GM12878 (cell line): ENCODE measurements around the gene RAD51B. TPM values are rescaled to one million over a fixed set of nuclear protein-coding genes. Genes with fewer than 3 reads are reported as not detected.

Experiments
- BACH1 ChIP-seq: fragments of 450-650 bp; IDR thresholded peaks from 2 replicates; pipeline ENCODE4 v1.6.1; 2017; ENCODE audit warnings: mild to moderate bottlenecking, borderline replicate concordance
- CBX3 ChIP-seq: fragments of 200-600 bp; sonication (generic); IDR thresholded peaks from 2 replicates; pipeline ENCODE4 v1.6.1; 2016; ENCODE audit warnings: low read depth, borderline replicate concordance
- CBX5 ChIP-seq: sonication (generic); IDR thresholded peaks from 2 replicates; pipeline ENCODE4 v1.6.1; 2016; ENCODE audit warnings: low read depth, moderate library complexity, mild to moderate bottlenecking, inconsistent platforms
- CREB1 ChIP-seq: IDR thresholded peaks from 2 replicates; pipeline ENCODE4 v1.6.1; 2012; ENCODE audit warnings: low read depth, mild to moderate bottlenecking, inconsistent platforms
- CREM ChIP-seq: IDR thresholded peaks from 2 replicates; pipeline ENCODE4 v1.6.1; 2014; ENCODE audit warnings: antibody characterized with exemption, low read depth
- EGR1 ChIP-seq, 2 experiments: IDR thresholded peaks; 1 replicate in 1 of 2; 2 replicates in 1 of 2; pipeline ENCODE4 v1.6.1; 2011 to 2012; ENCODE audit warnings: low read depth in 2 of 2, low read length in 2 of 2, borderline replicate concordance in 1 of 2, mild to moderate bottlenecking in 1 of 2, moderate library complexity in 1 of 2
- FOXK2 ChIP-seq: fragments of 450-650 bp; IDR thresholded peaks from 2 replicates; pipeline ENCODE4 v1.6.1; 2017; ENCODE audit warnings: mild to moderate bottlenecking, moderate library complexity
- HDAC2 ChIP-seq: fragments of 200-600 bp; sonication (generic); IDR thresholded peaks from 2 replicates; pipeline ENCODE4 v1.6.1; 2017
- HDAC6 ChIP-seq: fragments of 200-600 bp; sonication (generic); IDR thresholded peaks from one replicate; pipeline ENCODE4 v1.8.0; 2017; ENCODE audit warnings: antibody characterized with exemption; ENCODE audit not compliant: unreplicated experiment
- MEF2B ChIP-seq: fragments of 450-650 bp; IDR thresholded peaks from 2 replicates; pipeline ENCODE4 v1.6.1; 2018; ENCODE audit warnings: mild to moderate bottlenecking, moderate library complexity; ENCODE audit not compliant: partially characterized antibody, poor library complexity, severe bottlenecking
- MTA3 ChIP-seq: IDR thresholded peaks from 2 replicates; pipeline ENCODE4 v1.6.1; 2012; ENCODE audit warnings: low read length, inconsistent platforms, borderline replicate concordance
- MYB ChIP-seq: fragments of 150-350 bp; IDR thresholded peaks from 2 replicates; pipeline ENCODE4 v1.6.1; 2014; ENCODE audit warnings: mild to moderate bottlenecking, low read depth, low read length, borderline replicate concordance
- MYC ChIP-seq: IDR thresholded peaks from 2 replicates; pipeline ENCODE4 v1.6.1; 2011; ENCODE audit warnings: mild to moderate bottlenecking, low read length, moderate library complexity, inconsistent platforms; ENCODE audit not compliant: insufficient read depth, insufficient replicate concordance, insufficient read length, severe bottlenecking
- NBN ChIP-seq: fragments of 450-650 bp; IDR thresholded peaks from 2 replicates; pipeline ENCODE4 v1.6.1; 2016
- NFXL1 ChIP-seq: fragments of 450-650 bp; IDR thresholded peaks from 2 replicates; pipeline ENCODE4 v1.6.1; 2017; ENCODE audit warnings: antibody characterized with exemption, mild to moderate bottlenecking, borderline replicate concordance
- NR2F1 ChIP-seq: fragments of 450-650 bp; conservative IDR thresholded peaks from 2 replicates; pipeline ENCODE4 v1.6.1; 2017; ENCODE audit warnings: mild to moderate bottlenecking
- POU2F2 ChIP-seq: IDR thresholded peaks from 3 replicates; pipeline ENCODE4 v1.6.1; 2011; ENCODE audit warnings: low read depth, mild to moderate bottlenecking, low read length, borderline replicate concordance
- RAD21 ChIP-seq: IDR thresholded peaks from 2 replicates; pipeline ENCODE4 v1.6.1; 2011; ENCODE audit warnings: mild to moderate bottlenecking, low read depth, low read length, moderate library complexity; ENCODE audit not compliant: insufficient read depth
- RBBP5 ChIP-seq: fragments of 200-600 bp; sonication (generic); conservative IDR thresholded peaks from 2 replicates; pipeline ENCODE4 v1.6.1; 2016
- RCOR1 ChIP-seq: conservative IDR thresholded peaks from 2 replicates; pipeline ENCODE4 v1.6.1; 2012; ENCODE audit warnings: low read depth, low read length, improper control_type of control experiment
- SMARCA5 ChIP-seq: fragments of 450-650 bp; IDR thresholded peaks from 2 replicates; pipeline ENCODE4 v1.6.1; 2017; ENCODE audit warnings: mild to moderate bottlenecking
- SMC3 ChIP-seq: IDR thresholded peaks from 2 replicates; pipeline ENCODE4 v1.6.1; 2011; ENCODE audit warnings: low read length, improper control_type of control experiment, borderline replicate concordance
- STAT1 ChIP-seq: fragments of 450-650 bp; conservative IDR thresholded peaks from 2 replicates; pipeline ENCODE4 v1.6.1; 2014; ENCODE audit warnings: antibody characterized with exemption, mild to moderate bottlenecking
- TCF3 ChIP-seq: IDR thresholded peaks from 2 replicates; pipeline ENCODE4 v1.6.1; 2012; ENCODE audit warnings: low read depth, mild to moderate bottlenecking, low read length, borderline replicate concordance; ENCODE audit not compliant: insufficient read depth
- ZBED1 ChIP-seq: IDR thresholded peaks from 2 replicates; pipeline ENCODE4 v1.6.1; 2016; ENCODE audit warnings: borderline replicate concordance
- ZNF207 ChIP-seq: fragments of 450-650 bp; IDR thresholded peaks from 2 replicates; pipeline ENCODE4 v1.6.1; 2014; ENCODE audit warnings: antibody characterized with exemption, mild to moderate bottlenecking, borderline replicate concordance
- ZSCAN29 ChIP-seq: fragments of 450-650 bp; IDR thresholded peaks from 2 replicates; pipeline ENCODE4 v1.6.1; 2017; ENCODE audit warnings: mild to moderate bottlenecking, moderate library complexity
- polyA plus RNA-seq, 11 experiments: library from polyadenylated mRNA; depleted of rRNA in 4 of 11; unstranded in 6 of 11; stranded (reverse) in 5 of 11; fragments of >200 nt; fragmentation: Nextera tagmentation in 4 of 11; fragmentation: Illumina TruSeq in 1 of 11; extraction: Ambion mirVana in 4 of 11; extraction: Trizol in 1 of 11; gene quantifications; 1 replicate in 1 of 11; 2 replicates in 10 of 11; pipeline versions ENCODE4 v1.2.1 to v1.2.3, GENCODE V29; 2011 to 2016; ENCODE audit warnings: inconsistent platforms in 2 of 11, missing spikeins in 2 of 11, low read depth in 1 of 11
- total RNA-seq, 4 experiments: library from RNA; depleted of rRNA in 3 of 4; stranded (reverse); fragments of >200 nt in 3 of 4; fragmentation: Illumina TruSeq in 1 of 4; extraction: Trizol in 1 of 4; gene quantifications; 2 replicates each; pipeline versions ENCODE4 v1.2.1 to v1.2.3, GENCODE V29; 2013 to 2021
- TF ChIP-seq, protein P1 (sequence below): fragments of 450-650 bp; IDR thresholded peaks from 2 replicates; pipeline ENCODE4 v1.6.1; 2014; ENCODE audit warnings: mild to moderate bottlenecking
- TF ChIP-seq, protein P2 (sequence below): fragments of 450-650 bp; IDR thresholded peaks from 2 replicates; pipeline ENCODE4 v1.6.1; 2017; ENCODE audit warnings: low read depth, mild to moderate bottlenecking, moderate library complexity

The RAD51B gene
- total and polyA plus RNA-seq, 10 of the 15 experiments (the other 5 are each of a cell fraction or from before 2014, with no cell fraction given), result 9.8 to 26.8 (median 21.3) TPM

GRCh38 chr14:67962215-67962644 lies 142.7 kb downstream of the RAD51B start (continued):
- TF ChIP-seq ZBED1 (peak; percentile 65; the same call in 1 of the 2 replicates), STAT1 (no peak), RAD21 (no peak), CREB1 (no peak), FOXK2 (no peak), CBX3 (no peak), POU2F2 (no peak), HDAC2 (no peak), CREM (peak; percentile 71), MYC (no peak), EGR1 (IDR thresholded peaks at IDR 0.05; ENCODE audit: borderline replicate concordance in 1 of 2, low read depth in 2 of 2, low read length in 2 of 2) (no peak), NBN (no peak; the same call in 1 of the 2 replicates), MYB (no peak), BACH1 (peak; percentile 84; the same call in 1 of the 2 replicates), SMC3 (peak; percentile 22; the same call in 1 of the 2 replicates), ZSCAN29 (no peak), MEF2B (peak; percentile 55), MTA3 (peak; percentile 92; the same call in 1 of the 2 replicates), ZNF207 (no peak), TCF3 (no peak), HDAC6 (no peak), NR2F1 (no peak), NFXL1 (no peak), RBBP5 (no peak), CBX5 (peak; percentile 91; the same call in 1 of the 2 replicates), SMARCA5 (peak; percentile 41; the same call in 1 of the 2 replicates), RCOR1 (no peak)
- TF ChIP-seq, protein P1, sequence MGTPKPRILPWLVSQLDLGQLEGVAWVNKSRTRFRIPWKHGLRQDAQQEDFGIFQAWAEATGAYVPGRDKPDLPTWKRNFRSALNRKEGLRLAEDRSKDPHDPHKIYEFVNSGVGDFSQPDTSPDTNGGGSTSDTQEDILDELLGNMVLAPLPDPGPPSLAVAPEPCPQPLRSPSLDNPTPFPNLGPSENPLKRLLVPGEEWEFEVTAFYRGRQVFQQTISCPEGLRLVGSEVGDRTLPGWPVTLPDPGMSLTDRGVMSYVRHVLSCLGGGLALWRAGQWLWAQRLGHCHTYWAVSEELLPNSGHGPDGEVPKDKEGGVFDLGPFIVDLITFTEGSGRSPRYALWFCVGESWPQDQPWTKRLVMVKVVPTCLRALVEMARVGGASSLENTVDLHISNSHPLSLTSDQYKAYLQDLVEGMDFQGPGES, result no peak
- TF ChIP-seq, protein P2, sequence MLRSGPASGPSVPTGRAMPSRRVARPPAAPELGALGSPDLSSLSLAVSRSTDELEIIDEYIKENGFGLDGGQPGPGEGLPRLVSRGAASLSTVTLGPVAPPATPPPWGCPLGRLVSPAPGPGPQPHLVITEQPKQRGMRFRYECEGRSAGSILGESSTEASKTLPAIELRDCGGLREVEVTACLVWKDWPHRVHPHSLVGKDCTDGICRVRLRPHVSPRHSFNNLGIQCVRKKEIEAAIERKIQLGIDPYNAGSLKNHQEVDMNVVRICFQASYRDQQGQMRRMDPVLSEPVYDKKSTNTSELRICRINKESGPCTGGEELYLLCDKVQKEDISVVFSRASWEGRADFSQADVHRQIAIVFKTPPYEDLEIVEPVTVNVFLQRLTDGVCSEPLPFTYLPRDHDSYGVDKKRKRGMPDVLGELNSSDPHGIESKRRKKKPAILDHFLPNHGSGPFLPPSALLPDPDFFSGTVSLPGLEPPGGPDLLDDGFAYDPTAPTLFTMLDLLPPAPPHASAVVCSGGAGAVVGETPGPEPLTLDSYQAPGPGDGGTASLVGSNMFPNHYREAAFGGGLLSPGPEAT, result peak; percentile 76; the same call in 1 of the 2 replicates
